Mucosa of rectum (tissue), 2 donors: ENCODE measurements around the gene SAMD4A.

Experiments
- H3K27ac ChIP-seq, 2 donors: one replicate each; pipeline ENCODE4 v1.7.0; 2013; ENCODE audit warnings: inconsistent platforms in 2 of 2, low read depth in 2 of 2, low read length in 2 of 2
- H3K27me3 ChIP-seq, 2 donors: one replicate each; pipeline ENCODE4 v1.7.0; 2013; ENCODE audit warnings: low read length in 2 of 2; ENCODE audit not compliant: control insufficient read depth in 2 of 2, insufficient read depth in 2 of 2
- H3K36me3 ChIP-seq, 2 donors: one replicate each; pipeline ENCODE4 v1.7.0; 2013; ENCODE audit warnings: low read length in 2 of 2; ENCODE audit not compliant: control insufficient read depth in 2 of 2, insufficient read depth in 2 of 2
- H3K4me1 ChIP-seq, 2 donors: one replicate each; pipeline ENCODE4 v1.7.0; 2013; ENCODE audit warnings: low read length in 2 of 2, mild to moderate bottlenecking in 1 of 2; ENCODE audit not compliant: control insufficient read depth in 2 of 2, insufficient read depth in 2 of 2
- H3K4me3 ChIP-seq, 2 donors: one replicate each; pipeline ENCODE4 v1.7.0; 2013; ENCODE audit warnings: low read length in 2 of 2
- H3K9ac ChIP-seq, 2 donors: one replicate each; pipeline ENCODE4 v1.7.0; 2013; ENCODE audit warnings: low read length in 2 of 2, low read depth in 1 of 2, mild to moderate bottlenecking in 1 of 2
- H3K9me3 ChIP-seq, 2 donors: one replicate each; pipeline ENCODE4 v1.7.0; 2013; ENCODE audit warnings: low read length in 2 of 2; ENCODE audit not compliant: control insufficient read depth in 2 of 2
- donor health status: healthy.
- donor health status: Normal muscosa, but diverticular disease.

The SAMD4A gene

GRCh38 chr14:54735424-54735823 is 168.5 kb downstream of the SAMD4A start:
- no peak overlapping the region for H3K9ac ChIP-seq
- no peaks in the 10 kb centered on the region for H3K4me1 ChIP-seq
- no peak overlapping the region for H3K27ac ChIP-seq
- no peaks in the 10 kb centered on the region for H3K36me3 ChIP-seq
- no peak overlapping the region for H3K4me3 ChIP-seq
- H3K27me3 ChIP-seq, result no peaks in the 10 kb centered on the region
- no peaks in the 10 kb centered on the region for H3K9me3 ChIP-seq

- no peaks in the 10 kb centered on the region for H3K36me3 ChIP-seq
- no peaks in the 10 kb centered on the region for H3K9me3 ChIP-seq
- H3K27me3 ChIP-seq, result no peaks in the 10 kb centered on the region
- H3K4me1 ChIP-seq, result no peaks in the 10 kb centered on the region
- H3K9ac ChIP-seq, result no peak overlapping the region
- no peak overlapping the region for H3K27ac ChIP-seq
- H3K4me3 ChIP-seq, result no peak overlapping the region
Observed at GRCh38 chr14:54737132-54737711, 170.3 kb downstream of the SAMD4A start.

- H3K4me3 ChIP-seq, result no peak overlapping the region
- H3K27ac ChIP-seq, result no peak overlapping the region
- no peak overlapping the region for H3K9ac ChIP-seq
- H3K9me3 ChIP-seq, result no peaks in the 10 kb centered on the region
- no peaks in the 10 kb centered on the region for H3K27me3 ChIP-seq
- no peaks in the 10 kb centered on the region for H3K36me3 ChIP-seq
- H3K4me1 ChIP-seq, result no peaks in the 10 kb centered on the region
Observed at GRCh38 chr14:54738009-54738408, 171.1 kb downstream of the SAMD4A start.

GRCh38 chr14:54739514-54739913 is 172.6 kb downstream of the SAMD4A start:
- Histone ChIP-seq H3K9me3 (no peaks in the 10 kb centered on the region), H3K4me3 (no peak overlapping the region), H3K36me3 (no peaks in the 10 kb centered on the region), H3K27me3 (no peaks in the 10 kb centered on the region), H3K4me1 (no peaks in the 10 kb centered on the region), H3K27ac (no peak overlapping the region), H3K9ac (no peak overlapping the region)

DNA sequence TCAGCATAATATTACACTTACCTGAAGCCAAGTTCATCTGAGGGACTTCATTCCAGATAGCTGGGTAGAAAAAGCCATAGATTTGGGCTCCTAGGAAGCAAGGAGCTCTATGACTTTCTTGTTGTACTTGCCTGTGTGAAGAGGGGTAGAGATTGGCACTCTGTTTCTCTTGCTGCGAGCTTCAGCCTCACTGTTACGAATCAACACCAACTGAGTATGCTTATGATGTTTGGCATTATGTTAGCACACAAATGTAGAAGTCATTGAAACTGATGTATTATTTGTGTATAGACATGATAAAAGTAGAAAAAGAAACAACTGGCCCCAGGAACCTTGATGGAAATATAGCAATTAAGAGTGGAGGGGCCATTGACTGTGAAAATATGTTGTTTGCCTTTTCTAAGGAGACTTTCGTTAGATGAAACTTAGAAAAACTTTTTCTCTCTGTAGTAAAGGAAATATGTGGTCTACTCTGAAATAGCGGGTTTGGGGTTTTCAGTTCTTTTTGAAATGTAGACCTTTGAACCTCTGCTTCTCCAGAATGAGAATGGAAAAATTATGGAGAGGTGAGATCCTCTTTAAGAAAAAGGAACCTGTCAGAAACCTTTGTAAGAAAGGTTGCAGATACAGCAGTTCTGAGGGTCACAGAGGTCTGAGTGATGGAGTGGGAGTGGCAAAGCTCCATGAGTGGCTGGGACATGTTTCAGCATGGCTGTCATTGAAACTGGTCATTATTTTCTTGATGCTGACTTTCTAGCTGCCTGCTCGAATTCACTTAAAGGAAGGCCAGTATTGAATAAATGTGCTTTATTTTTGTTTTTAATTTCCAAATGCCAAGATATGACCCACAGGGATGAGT is 175.8 kb downstream of the SAMD4A start:
- no peak overlapping the region for H3K27ac ChIP-seq
- no peaks in the 10 kb centered on the region for H3K4me1 ChIP-seq
- H3K9ac ChIP-seq, result no peak overlapping the region
- H3K36me3 ChIP-seq, result no peaks in the 10 kb centered on the region
- no peak overlapping the region for H3K4me3 ChIP-seq
- no peaks in the 10 kb centered on the region for H3K9me3 ChIP-seq
- no peaks in the 10 kb centered on the region for H3K27me3 ChIP-seq

DNA sequence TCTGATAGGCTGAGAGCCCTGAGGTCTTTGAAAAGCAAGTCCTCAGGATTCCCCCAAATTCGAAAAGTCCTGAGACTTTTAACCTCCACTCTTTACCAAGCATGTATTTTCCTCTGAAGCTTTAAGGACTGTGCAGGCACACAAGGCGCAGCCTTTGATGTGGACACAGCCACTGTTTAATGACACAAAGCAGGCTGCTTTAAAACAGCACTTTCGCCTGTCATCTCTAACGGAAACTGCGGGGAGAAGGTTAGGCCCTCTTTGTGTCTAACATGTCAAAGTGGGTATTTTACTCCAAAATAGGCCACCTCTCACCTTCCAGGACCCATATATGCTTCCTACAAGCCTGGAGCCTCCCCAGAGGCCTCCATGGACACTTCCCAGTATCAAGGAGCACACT is 176.5 kb downstream of the SAMD4A start:
- Histone ChIP-seq H3K36me3 (no peaks in the 10 kb centered on the region), H3K4me3 (no peak overlapping the region), H3K4me1 (no peaks in the 10 kb centered on the region), H3K27me3 (no peaks in the 10 kb centered on the region), H3K9ac (no peak overlapping the region), H3K9me3 (no peaks in the 10 kb centered on the region), H3K27ac (no peak overlapping the region)

DNA sequence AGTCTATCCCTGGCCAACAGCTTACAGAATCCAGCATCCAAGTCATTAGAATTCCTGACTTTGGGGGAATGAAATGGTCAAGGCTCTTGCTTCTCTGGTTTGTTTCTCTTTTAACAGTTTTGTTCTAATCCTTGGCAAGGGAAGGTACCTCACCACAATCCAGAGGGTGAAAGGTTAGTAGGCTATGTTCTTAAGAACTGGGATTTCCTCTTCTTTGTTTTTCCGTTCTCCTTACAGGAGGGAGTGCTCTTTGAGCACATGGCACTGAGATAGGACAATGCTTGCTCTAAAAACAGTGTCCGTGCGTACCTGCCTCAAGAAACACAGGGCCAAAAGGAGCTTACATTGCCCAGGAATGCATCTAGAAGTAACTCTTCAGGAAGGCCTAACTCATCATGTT is 179.1 kb downstream of the SAMD4A start:
- H3K27ac ChIP-seq, result no peak overlapping the region

GRCh38 chr14:54747616-54748015 is 180.7 kb downstream of the SAMD4A start:
- Histone ChIP-seq H3K9ac (no peak overlapping the region), H3K27me3 (no peaks in the 10 kb centered on the region), H3K4me3 (no peak overlapping the region), H3K9me3 (no peaks in the 10 kb centered on the region), H3K36me3 (peaks cover 2 to 5% of the 10 kb centered on the region in 2 donors), H3K4me1 (no peaks in the 10 kb centered on the region), H3K27ac (no peak overlapping the region)

More for the DNA sequence above, 179.1 kb downstream of the SAMD4A start:
- no peak overlapping the region for H3K4me3 ChIP-seq
- H3K9me3 ChIP-seq, result no peaks in the 10 kb centered on the region
- no peak overlapping the region for H3K9ac ChIP-seq
- no peaks in the 10 kb centered on the region for H3K4me1 ChIP-seq
- no peaks in the 10 kb centered on the region for H3K36me3 ChIP-seq
- H3K27me3 ChIP-seq, result no peaks in the 10 kb centered on the region

DNA sequence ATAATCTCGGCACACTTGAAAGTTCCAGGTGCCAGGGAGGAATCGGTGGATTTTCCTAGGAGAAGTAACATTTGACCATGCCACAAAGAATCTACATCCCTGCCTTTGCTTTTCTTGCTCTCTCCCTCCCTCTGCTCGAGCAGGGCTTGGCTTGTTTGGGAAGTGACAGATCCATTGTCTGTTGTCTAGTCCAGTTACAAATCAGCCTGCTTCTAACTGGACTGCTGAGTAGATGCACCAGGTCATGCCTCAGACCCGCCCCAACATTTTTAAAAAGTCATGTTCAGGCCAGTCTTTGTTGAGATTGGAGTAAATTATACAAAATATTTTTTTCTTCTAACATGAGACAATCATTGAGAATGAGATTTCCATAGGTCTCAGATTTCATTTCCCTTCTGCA is 182.3 kb downstream of the SAMD4A start:
- H3K27me3 ChIP-seq, result no peaks in the 10 kb centered on the region
- peaks cover 2 to 5% of the 10 kb centered on the region in 2 donors for H3K36me3 ChIP-seq
- no peaks in the 10 kb centered on the region for H3K4me1 ChIP-seq
- no peaks in the 10 kb centered on the region for H3K9me3 ChIP-seq
- no peak overlapping the region for H3K4me3 ChIP-seq
- no peak overlapping the region for H3K9ac ChIP-seq
- H3K27ac ChIP-seq, result no peak overlapping the region

DNA sequence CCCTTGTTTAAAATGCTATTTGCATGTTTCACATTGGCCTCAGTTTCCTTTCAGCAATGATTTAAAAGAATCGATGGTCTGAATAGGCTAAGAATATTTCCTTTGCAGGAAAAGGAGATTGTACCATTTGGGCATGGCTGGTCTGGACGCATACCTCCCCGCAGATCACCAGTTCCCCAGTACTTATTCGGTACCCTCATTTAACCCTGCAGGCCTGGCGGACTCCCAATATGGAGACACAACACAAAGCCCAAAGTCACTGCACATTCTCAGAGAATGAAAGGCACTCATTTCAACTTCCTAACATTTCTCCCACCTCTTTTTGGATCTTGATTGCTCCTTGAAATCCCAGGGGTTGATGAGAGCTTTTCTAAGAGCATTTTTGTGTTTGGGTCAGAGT is 182.8 kb downstream of the SAMD4A start:
- Histone ChIP-seq H3K4me3 (no peak overlapping the region), H3K9me3 (no peaks in the 10 kb centered on the region), H3K4me1 (no peaks in the 10 kb centered on the region), H3K27me3 (no peaks in the 10 kb centered on the region), H3K9ac (no peak overlapping the region), H3K27ac (no peak overlapping the region), H3K36me3 (peaks cover 2 to 5% of the 10 kb centered on the region in 2 donors)
